Anterior cingulate cortex (tissue), 58 donors: ENCODE measurements around the gene NFE2L1.
"Not testable (repeated sequence)": the region's sequence is repeated elsewhere in the genome, so short reads cannot be mapped to it uniquely, and the experiment has no call there.

Experiments
- DNase-seq, 58 donors: peaks; one replicate each; lab custom pipeline; 2025; lab: John Stamatoyannopoulos, UW

Gene NFE2L1

GRCh38 chr17:48047741-48048383 lies at the start of gene NFE2L1:
Gene NFE2L1 (plus strand): TSS chr17:48048359. CDS start chr17:48051119, 2,760 bp downstream.
- peak; percentile 89 to 100 (median 99) for DNase-seq

DNA sequence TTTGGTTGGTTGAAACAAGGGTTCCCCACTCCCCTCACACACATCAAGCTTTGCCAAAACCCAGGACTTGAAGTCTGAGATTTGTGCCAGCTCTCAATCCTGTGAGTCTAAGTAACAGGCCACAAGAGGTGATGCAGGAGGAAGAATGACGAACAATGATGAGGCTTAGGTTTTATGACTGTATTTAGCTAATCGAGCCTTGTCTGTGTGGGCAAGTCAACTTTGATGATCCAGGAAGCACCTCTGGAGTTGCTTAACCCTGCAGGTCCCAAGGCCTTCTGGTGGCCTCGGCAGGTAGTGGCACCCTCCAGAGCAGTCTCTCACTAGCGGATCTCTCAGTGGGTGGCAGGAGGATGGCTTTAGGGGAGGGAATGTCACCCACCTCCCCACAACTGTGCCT lies 48.6 kb upstream of the NFE2L1 start:
- DNase-seq, result no peak

GRCh38 chr17:48001197-48001596 lies 47.0 kb upstream of the NFE2L1 start:
- no peak for DNase-seq

DNA sequence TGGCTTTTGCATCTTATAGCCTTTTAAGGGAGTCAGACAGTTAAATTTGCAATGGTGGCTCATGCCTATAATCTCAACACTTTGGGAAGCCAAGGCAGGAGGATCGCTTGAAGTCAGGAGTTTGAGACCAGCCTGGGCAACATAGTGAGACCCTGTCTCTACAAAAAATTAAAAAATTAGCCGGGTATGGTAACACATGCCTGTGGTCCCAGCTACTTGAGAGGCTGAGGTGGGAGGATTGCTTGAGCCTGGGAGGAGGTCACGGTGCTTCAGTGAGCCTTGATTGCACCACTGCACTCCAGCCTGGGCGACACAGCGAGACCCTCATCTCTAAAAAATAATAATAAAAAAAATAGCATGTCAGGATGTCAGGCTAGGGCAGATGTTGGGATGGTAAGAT lies 46.5 kb upstream of the NFE2L1 start:
- DNase-seq, result not testable (repeated sequence)

DNA sequence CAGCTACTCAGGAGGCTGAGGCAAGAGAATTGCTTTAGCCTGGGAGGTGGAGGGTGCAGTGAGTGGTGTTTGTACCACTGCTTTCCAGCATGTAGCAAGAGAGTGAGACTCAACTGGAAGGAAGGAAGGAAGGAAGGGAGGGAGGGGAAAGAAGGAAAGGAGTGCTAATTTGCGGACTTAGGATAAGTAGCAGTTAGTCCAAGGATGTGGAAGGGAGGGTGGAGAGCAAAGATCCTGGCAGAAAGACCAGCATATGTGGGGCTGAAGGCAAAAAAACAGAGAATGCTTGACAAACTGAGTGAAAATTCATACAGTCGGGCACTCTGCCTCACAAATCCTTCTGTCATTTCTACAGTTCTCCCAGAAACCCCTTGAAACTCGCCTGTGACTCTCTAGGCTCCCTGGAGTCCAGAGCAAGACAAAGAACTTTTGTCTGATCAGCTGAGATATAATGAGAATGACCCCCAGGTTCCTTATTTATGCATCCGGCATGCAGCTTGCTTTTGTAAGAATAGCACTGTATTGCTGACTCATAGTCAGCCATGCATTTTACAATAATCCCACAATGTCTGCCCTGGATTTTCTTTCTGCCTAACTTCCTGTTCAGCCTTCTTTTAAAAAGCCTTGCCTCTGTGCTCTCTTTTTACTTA lies 45.8 kb upstream of the NFE2L1 start:
- peak in 3 of 58 donors; percentile 18 to 29 (median 20) for DNase-seq

- DNase-seq, result peak in 4 of 58 donors; percentile 15 to 63 (median 44)
These were observed 45.2 kb upstream of the NFE2L1 start for GRCh38 chr17:48002916-48003416.

- peak in 3 of 58 donors; percentile 8 to 42 (median 27) for DNase-seq
These were observed 44.6 kb upstream of the NFE2L1 start for GRCh38 chr17:48003417-48004151.

DNA sequence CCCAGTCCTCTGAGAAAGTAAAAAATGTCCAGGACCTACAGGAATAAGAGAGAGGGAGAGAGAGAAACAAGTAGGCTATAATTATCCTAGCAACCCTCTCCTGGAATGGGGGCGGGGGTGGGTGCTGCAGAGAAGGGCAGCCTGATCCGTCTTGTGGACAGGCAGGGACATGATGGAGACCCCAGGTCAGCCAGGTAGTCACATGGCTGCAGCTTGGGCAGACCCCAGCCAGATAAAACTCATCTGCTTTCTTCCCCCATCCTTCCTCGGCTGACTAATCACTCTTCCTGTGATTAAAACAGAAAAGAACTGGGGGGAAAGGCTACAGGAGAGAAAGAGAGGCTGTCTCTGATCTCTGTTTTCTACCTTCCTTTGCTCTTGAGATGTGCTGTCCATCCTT lies 43.2 kb upstream of the NFE2L1 start:
- DNase-seq, result no peak

DNA sequence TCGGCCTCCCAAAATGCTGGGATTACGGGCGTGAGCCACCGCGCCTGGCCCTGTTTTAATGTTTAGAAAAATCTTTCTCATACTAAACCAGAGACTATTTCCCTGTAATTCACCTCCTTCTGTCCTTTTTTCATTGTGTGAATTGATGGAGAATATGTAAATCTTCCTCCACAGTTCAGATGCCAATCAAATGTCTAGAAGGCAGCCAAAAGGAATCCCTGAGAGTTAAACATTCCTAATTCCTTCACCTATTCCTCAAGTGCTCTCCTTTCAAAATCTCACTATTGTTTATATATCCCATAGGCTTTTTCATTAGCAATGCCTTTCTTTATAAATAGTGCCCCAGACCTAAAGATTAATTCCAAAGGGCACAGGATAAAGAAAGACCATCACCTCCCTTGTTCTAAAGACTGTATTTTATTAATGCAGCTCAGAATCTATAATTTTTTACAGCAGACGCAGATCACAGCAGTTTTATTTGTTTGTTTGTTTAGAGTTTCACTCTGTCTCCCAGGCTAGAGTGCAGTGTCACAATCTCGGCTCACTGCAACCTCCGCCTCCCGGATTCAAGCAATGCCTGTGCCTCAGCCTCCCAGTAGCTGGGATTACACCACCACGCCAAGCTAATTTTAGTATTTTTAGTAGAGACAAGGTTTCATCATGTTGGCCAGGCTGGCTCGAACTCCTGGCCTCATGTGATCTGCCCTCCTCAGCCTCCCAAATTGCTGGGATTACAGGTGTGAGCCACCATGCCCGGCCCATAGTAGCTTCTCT lies 41.0 kb upstream of the NFE2L1 start:
- no peak for DNase-seq

GRCh38 chr17:48010193-48010592 lies 38.0 kb upstream of the NFE2L1 start:
- DNase-seq, result no peak

DNA sequence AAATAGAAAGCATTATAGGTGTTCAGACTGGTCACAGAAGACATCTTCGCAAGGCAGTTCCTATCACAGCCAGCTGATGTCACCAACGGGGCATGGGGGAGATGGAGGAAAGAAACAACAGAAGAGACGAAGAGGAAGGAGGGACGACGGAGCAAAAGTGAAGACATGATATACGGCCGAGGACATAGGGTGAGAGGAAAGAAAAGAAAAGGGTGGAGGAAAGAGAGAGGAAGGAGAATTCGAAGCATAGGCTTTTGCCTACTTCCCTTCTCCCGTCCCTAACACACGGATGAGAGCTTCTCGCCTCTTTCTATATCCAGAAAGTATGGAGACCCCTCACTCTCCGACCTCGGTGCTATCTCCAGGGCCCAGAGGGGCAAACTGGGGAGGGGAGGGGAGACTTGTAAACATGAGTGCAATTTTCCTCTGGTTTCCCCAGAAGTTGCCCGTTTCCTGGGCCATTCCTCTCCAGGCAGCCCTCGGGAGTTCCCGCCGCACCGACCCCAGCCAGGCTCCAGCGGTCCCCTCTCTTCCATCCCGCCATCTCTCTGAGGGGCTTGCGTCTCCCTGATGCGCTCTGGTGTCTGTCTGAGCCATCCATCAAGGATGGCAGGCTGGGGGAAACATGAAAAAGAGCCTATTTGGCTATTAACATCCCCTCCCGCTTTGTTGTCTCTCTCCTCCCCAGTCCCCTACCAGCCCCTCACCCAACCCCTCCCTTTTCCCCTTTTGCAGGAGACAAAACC lies 36.6 kb upstream of the NFE2L1 start:
- DNase-seq, result no peak

DNA sequence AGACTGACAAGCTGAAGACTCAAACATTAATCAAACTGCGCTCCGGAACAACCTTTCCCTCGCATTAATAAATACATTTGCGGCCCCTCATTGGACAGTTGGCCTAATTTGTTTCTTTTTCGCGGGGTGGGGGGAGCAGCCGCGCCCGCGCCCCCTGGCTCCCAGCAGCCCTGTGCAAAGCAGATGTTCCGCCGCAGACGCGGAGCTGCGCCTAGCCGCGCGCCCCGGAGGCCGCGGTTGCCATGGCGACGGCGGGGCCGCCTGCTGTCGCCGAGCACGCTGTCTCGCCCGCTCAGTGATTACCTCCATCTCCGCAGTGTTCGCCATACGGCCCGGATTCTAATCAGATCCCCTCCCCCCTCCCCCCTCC lies 36.0 kb upstream of the NFE2L1 start:
- peak in 33 of 58 donors; percentile 12 to 68 (median 37) for DNase-seq

GRCh38 chr17:48012654-48013053 lies 35.5 kb upstream of the NFE2L1 start:
- peak in 7 of 58 donors; percentile 11 to 55 (median 29) for DNase-seq

- no peak for DNase-seq
These were observed 34.1 kb upstream of the NFE2L1 start for GRCh38 chr17:48013876-48014594.

DNA sequence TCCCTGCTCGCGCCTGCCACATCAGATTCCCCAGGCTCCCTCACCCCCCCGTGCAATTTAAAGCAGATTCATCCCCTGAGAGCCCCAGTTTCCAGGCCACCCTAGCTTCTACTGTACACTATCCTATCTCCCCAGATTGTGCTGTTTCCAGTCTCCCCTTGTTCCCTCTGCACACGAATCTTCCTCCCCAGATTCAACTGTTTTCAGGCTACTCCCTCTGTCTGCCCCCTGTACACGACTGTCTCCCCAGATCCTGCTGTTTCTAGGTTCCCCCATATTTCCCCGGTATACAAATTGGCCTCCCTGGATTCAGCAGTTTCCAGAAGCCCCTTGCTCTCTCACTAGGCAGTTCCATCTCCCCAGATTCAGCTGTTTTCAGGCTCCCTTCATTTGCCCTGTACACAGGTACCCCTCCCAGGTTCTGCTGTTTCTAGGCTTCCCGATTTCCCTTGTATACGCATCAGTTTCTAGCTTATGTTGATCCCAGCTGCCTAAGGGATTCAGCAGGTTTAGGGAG lies 33.5 kb upstream of the NFE2L1 start:
- DNase-seq, result no peak

GRCh38 chr17:48016112-48016511 lies 32.0 kb upstream of the NFE2L1 start:
- DNase-seq, result no peak

GRCh38 chr17:48017817-48018158 lies 30.4 kb upstream of the NFE2L1 start:
- DNase-seq, result not testable (repeated sequence)

DNA sequence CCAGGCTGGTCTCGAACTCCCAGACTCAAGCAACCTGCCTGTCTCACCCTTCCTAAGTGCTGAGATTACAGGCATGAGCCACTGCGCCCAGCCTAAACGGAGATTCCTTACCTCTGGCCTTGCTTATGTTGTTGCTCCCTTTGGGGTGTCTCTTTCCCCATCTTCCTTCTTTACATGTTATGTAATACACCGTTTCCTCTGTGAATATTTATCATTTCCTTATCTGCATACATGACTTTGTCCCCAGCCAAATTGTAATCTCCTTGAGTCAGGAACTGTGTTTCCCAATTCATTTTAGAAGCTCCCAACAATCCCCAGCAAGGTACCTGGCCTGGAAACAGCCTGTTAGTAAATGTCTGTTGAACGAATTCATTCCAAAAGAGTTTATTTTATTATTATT lies 26.2 kb upstream of the NFE2L1 start:
- no peak for DNase-seq

DNA sequence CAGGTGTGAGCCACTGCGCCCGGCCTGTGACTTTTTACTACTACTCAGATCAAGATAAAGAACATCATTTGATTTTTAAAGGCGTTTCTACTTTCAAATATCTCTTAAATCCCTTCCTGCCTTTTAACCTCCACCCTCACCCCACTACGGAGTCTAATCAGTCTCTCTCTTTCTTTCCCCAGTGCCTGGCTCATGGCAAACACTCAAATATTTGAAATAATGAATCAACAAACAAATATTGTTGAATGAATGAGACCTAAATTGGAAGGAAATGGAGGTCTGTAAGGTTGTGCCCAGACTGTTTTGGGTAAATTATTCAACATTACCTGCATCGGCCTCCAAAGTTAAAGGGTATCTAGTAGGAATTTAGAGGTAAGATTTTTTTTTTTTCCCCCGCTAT lies 25.3 kb upstream of the NFE2L1 start:
- DNase-seq, result no peak
